Measurements from ENCODE around the gene TEAD4. TPM values are rescaled to one million over a fixed set of nuclear protein-coding genes. Genes with fewer than 3 reads are reported as not detected.

Gene TEAD4
- total RNA-seq, 2 experiments from 2014 or later: not detected

DNA sequence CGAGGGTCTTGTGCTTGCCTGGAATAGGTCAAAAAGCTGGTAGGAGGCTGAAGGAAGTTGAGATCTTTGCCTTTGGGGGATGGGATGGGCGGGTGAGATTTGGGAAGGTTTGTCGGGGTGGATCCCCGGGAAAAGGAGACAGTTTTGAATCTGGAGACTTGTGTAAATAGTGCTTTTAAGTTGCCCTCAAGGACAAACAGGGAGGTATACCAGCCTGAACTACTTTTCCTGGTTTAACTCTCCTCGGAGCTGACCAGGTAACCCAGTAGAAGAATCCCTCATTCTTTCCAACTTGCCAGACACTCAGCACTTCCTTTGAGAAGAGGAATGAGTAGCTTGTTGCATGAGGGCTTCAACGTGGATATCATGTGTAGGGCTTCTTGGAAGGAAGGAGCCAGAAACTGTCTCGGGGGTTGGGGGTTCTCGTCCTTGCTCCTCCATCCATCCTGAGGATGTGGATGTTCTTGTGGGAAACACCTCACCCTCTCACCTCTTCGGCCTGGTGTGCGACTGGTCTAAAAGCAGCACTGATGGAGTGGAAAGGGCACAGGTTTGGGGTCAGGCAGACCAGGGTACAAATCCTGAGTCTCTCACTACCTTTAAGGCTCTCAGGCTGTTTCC is 1.9 kb downstream of the TEAD4 start:
- Histone ChIP-seq H3K4me1 (ENCODE audit: insufficient read depth, low read length, poor library complexity, severe bottlenecking) (no peaks in the 10 kb centered on the region), H3K79me2 (ENCODE audit: insufficient read depth, low read depth, low read length) (no peaks in the 10 kb centered on the region), H4K20me1 (ENCODE audit: insufficient read depth, low read length) (no peaks in the 10 kb centered on the region), H3K9me2 (ENCODE audit: insufficient read depth, low read length) (no peaks in the 10 kb centered on the region), H2AFZ (ENCODE audit: low read length) (no peak overlapping the region), H3K27ac (ENCODE audit: low read depth, low read length, poor library complexity, severe bottlenecking) (no peak overlapping the region), H3K9me3 (ENCODE audit: low read length) (no peaks in the 10 kb centered on the region), H3K4me2 (ENCODE audit: low read length) (no peak overlapping the region; the same call in 1 of the 2 replicates), H3K36me3 (ENCODE audit: insufficient read depth, low read length) (no peaks in the 10 kb centered on the region), H3K4me3 (ENCODE audit: low read depth, low read length, poor library complexity, severe bottlenecking) (no peak overlapping the region)
- POLR2A ChIA-PET: no interaction called here
- TF ChIP-seq, protein P1, sequence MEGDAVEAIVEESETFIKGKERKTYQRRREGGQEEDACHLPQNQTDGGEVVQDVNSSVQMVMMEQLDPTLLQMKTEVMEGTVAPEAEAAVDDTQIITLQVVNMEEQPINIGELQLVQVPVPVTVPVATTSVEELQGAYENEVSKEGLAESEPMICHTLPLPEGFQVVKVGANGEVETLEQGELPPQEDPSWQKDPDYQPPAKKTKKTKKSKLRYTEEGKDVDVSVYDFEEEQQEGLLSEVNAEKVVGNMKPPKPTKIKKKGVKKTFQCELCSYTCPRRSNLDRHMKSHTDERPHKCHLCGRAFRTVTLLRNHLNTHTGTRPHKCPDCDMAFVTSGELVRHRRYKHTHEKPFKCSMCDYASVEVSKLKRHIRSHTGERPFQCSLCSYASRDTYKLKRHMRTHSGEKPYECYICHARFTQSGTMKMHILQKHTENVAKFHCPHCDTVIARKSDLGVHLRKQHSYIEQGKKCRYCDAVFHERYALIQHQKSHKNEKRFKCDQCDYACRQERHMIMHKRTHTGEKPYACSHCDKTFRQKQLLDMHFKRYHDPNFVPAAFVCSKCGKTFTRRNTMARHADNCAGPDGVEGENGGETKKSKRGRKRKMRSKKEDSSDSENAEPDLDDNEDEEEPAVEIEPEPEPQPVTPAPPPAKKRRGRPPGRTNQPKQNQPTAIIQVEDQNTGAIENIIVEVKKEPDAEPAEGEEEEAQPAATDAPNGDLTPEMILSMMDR (conservative IDR thresholded peaks at IDR 0.05; ENCODE audit: low read length): no peak
- CTCF ChIA-PET (ENCODE audit: unreplicated experiment): no interaction called here
- DNase-seq (ENCODE audit: low spot score): no peak
- no TSS peak for BruUV-seq (replicated peaks)
- intact Hi-C loops (cut with micrococcal nuclease; ENCODE audit: unreplicated experiment): no loop called here

DNA sequence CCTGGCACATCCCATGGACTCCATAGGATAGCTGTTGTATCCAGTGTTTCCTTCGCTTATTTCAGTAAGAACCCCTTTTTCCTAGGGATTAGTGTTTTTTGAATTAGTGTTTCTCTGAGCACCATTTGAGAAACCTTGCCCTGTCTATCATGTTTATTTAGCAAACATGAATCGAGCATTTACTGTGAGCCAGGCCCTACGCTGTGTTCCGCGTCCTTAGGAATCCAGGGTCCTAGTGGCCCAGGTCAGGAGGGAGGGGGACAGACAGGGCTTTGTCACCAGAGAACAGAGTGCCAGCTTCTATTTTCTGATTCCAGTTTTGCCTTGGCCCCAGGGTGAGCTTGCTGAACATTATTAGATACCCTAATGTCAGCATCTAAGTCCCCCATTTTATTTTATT is 2.5 kb downstream of the TEAD4 start:
- Histone ChIP-seq H3K9me2 (ENCODE audit: insufficient read depth, low read length) (no peaks in the 10 kb centered on the region), H2AFZ (ENCODE audit: low read length) (no peak overlapping the region), H3K4me3 (ENCODE audit: low read depth, low read length, poor library complexity, severe bottlenecking) (no peak overlapping the region), H3K9me3 (ENCODE audit: low read length) (no peaks in the 10 kb centered on the region), H3K4me1 (ENCODE audit: insufficient read depth, low read length, poor library complexity, severe bottlenecking) (no peaks in the 10 kb centered on the region), H3K27ac (ENCODE audit: low read depth, low read length, poor library complexity, severe bottlenecking) (no peak overlapping the region), H3K36me3 (ENCODE audit: insufficient read depth, low read length) (no peaks in the 10 kb centered on the region), H4K20me1 (ENCODE audit: insufficient read depth, low read length) (no peaks in the 10 kb centered on the region), H3K79me2 (ENCODE audit: insufficient read depth, low read depth, low read length) (no peaks in the 10 kb centered on the region), H3K4me2 (ENCODE audit: low read length) (no peak overlapping the region)
- DNase-seq (ENCODE audit: low spot score): no peak
- POLR2A ChIA-PET: no interaction called here
- CTCF ChIA-PET (ENCODE audit: unreplicated experiment): no interaction called here
- TF ChIP-seq, protein P1 (conservative IDR thresholded peaks at IDR 0.05; ENCODE audit: low read length): no peak
- no peak for TF ChIP-seq EZH2phosphoT487 (IDR thresholded peaks at IDR 0.05; ENCODE audit: borderline replicate concordance, low read depth, low read length)
- no TSS peak for BruUV-seq (replicated peaks)
- intact Hi-C loops (cut with micrococcal nuclease; ENCODE audit: unreplicated experiment): no loop called here

DNA sequence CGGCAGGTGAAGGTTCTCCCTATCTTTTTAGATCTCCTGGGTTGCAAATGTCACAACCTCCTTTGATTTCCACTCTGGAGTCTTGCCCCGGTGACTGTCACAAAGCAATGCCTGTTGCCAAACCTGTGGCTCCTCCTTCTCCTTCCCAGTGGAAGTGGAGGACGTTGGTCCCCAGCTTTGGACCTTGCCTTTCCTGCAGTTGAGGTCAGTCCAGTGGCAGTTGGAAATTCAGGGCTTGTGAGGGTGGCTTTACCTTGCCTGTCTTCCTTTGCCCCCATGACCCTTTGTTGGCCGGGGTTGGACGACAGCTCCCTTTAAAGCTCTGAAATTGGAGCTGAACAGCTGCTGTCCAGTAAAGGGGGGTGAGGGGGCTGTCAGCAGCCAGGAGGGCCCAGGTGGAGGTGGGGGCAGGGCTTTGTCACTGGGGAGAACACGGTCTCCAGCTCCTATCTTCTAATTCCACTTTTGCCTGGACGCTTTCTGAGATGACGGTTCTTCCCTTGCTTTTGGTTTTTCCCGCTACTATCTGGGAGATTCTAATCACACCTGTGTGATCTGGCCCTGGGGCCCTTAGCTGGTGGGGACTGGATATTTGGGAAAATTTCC is 4.1 kb downstream of the TEAD4 start:
- H3K9me2 ChIP-seq (ENCODE audit: insufficient read depth, low read length): no peaks in the 10 kb centered on the region
- H4K20me1 ChIP-seq (ENCODE audit: insufficient read depth, low read length): no peaks in the 10 kb centered on the region
- no peak overlapping the region for H3K4me2 ChIP-seq (ENCODE audit: low read length)
- H3K4me1 ChIP-seq (ENCODE audit: insufficient read depth, low read length, poor library complexity, severe bottlenecking): no peaks in the 10 kb centered on the region
- CTCF ChIA-PET (ENCODE audit: unreplicated experiment): no interaction called here
- no peak overlapping the region for H3K27ac ChIP-seq (ENCODE audit: low read depth, low read length, poor library complexity, severe bottlenecking)
- no peak overlapping the region for H2AFZ ChIP-seq (ENCODE audit: low read length)
- no peak for DNase-seq (ENCODE audit: low spot score)
- no peak overlapping the region for H3K4me3 ChIP-seq (ENCODE audit: low read depth, low read length, poor library complexity, severe bottlenecking)
- no peaks in the 10 kb centered on the region for H3K79me2 ChIP-seq (ENCODE audit: insufficient read depth, low read depth, low read length)
- no TSS peak for BruUV-seq (replicated peaks)
- no peaks in the 10 kb centered on the region for H3K36me3 ChIP-seq (ENCODE audit: insufficient read depth, low read length)
- no peaks in the 10 kb centered on the region for H3K9me3 ChIP-seq (ENCODE audit: low read length)
- POLR2A ChIA-PET: no interaction called here
- intact Hi-C loops (cut with micrococcal nuclease; ENCODE audit: unreplicated experiment): no loop called here
- TF ChIP-seq, protein P1 (conservative IDR thresholded peaks at IDR 0.05; ENCODE audit: low read length): no peak

All from OCI-LY7 (cell line).